CD4-positive, alpha-beta T cell treated with Interleukin-21 for 1 hour (primary cell): Measurements from ENCODE around the gene SUB1.
"Not testable (repeated sequence)": the region's sequence is repeated elsewhere in the genome, so short reads cannot be mapped to it uniquely, and the experiment has no call there.

Experiments used
- DNase-seq: peaks from one replicate; pipeline ENCODE4 v3.0.0-alpha.2; 2020

SUB1 gene

GRCh38 chr5:32601623-32602295, 16.4 kb downstream of the SUB1 start:
- DNase-seq = no peak

DNA sequence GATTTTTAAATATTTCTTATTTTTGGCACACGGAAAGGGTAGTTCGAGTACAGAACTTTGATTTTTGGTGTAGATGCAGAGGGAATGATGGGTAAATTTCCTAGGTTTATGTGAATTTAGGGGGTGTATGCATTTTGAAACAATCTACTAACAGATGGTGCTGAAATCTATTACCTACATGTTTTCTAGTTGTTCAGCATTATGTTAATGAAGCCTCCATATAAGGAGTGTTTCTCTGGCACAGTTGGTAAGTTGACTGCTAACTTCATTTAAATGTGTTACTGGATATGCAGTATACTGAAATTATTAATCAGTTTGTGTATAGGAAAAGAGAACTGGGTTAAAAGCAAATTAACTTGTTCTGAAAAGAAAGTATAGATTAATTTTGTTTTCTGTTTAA, 17.5 kb downstream of the SUB1 start:
- DNase-seq = no peak

DNA sequence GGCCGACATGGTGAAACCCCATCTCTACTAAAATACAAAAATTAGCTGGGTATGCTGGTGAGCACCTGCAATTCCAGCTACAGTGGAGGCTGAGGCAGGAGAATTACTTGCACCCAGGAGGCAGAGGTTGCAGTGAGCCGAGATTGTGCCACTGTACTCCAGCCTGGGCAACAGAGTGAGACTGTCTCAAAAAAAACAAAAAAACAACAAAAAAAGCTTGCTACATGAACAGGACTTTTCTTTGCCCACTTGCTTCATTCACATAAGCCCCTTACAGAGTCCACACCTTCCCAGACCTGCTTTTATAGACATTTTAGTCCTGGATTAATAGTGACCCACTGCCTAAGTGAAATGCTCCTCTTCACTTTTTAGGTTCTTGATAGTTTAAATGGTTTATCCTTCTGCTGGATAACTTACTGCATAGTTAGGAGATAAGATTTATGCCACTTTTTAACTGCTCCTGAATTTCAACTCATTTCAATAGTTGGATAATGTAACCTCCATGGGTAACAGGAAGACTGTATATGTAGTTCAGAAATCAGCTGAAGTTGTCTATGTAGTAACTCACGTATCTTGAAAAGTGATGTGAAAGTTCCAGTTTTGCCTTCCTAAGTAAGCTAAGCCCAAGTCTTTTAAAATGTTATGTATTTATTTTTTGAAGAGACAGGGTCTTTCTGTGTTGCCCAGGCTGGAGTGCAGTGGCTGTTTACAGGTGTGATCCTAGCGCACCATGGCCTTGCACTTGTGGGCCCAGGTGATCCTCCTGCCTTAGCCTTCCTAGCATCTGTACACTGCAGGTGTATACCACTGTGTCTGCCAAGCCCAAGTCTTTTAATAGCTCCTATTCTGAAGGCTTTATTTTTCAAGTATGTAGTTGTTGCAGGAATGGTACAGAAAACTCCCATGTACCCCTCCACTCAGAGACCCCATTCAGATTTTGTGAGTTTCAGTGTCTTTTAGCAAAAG, 19.7 kb downstream of the SUB1 start:
- no peak for DNase-seq

DNA sequence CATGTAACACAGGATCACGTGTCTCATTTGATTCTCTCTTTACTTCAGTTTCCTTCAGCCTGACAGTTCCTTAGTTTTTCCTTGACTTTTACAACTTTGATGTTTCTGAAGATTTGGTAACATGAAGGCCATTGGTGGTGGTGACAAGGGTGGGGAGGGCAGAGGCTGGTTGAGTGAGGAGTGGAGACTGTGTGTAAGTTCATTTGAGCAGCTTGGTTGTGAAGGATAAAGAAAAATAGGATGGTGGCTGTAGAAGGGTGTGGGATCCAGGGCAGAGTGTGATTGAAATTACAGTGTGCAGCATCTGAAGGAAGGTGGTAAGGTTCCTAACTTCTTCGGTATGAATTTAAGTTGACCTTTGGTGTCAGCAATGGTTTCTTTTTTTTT, 20.4 kb downstream of the SUB1 start:
- no peak for DNase-seq

DNA sequence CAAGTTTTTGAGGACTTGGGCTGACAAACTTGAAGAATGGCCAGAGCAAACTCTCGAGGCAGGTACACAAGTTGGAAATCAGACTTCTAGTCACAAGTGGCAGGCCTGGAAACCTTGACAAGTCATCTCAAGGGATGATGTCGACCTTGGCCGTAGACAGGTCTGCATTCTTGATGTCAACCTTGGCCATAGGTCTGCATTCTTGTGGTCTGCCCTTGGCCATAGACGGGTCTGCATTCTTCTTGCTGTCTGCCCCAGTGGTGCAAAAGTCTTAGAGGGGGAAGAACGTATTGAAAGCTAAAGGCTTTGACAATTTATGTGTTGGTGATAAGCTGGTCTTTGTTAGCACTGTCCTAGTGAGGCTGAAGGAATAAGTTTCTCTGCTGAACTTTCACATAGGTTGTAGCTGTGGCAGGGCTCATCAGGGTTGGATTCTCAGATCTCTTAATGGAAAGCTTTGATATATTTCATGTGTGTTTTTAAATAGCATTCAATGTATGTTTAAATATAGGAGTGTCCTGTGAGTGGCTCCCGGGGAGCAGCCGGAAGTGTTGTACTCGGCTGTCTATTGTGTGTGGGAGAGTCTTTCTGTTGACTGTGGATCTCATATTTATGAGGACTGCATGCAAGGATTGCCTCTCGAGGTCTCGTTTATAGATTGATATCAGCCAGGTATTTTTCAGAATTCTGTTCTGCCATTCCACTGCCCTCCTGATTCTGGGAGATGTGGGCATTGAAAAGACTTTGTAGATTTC, 27.0 kb downstream of the SUB1 start:
- DNase-seq = no peak

- DNase-seq = peak; percentile 86
Observed at GRCh38 chr5:32613050-32613672, 27.8 kb downstream of the SUB1 start.

DNA sequence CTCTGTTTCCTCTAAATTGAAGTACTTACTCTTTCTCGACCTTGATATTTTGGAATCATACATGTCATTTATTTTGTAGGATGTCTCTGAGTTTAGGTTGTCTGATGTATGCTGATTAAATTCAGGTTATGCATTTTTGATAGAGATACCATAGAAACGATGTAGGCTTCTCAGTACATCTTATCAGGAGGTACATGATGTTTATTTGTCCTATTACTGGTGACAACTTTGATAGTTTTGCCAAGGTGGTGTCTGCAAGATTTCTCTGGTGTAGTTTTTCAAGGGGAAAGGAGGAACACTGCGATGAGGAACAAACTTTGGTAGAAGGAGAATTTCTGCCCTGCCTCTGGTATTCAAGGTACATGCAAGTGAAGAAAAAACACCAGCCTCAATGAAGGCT, 29.9 kb downstream of the SUB1 start:
- no peak for DNase-seq

GRCh38 chr5:32618962-32619361, 33.6 kb downstream of the SUB1 start:
- DNase-seq = no peak

DNA sequence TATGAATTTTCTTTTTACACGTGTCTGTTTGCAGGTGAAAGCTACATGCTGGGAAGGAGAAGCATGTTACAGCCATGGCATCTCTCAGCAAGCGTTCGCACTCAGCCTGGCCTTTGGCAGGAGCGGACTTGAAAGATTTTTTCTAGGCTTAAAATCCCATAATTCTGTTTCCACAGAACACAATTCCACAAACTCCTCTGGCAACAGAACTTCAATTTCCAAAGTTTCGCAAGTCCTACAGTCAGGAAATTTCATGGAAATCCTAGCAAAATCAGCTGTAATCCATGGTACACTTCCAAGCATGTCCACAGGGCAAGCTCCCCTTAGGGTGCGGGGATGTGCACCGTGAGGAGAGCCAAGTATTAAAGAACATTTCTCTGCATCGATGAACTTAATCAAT, 35.9 kb downstream of the SUB1 start:
- DNase-seq = no peak

- no peak for DNase-seq
Observed at GRCh38 chr5:32625106-32625505, 39.7 kb downstream of the SUB1 start.

DNA sequence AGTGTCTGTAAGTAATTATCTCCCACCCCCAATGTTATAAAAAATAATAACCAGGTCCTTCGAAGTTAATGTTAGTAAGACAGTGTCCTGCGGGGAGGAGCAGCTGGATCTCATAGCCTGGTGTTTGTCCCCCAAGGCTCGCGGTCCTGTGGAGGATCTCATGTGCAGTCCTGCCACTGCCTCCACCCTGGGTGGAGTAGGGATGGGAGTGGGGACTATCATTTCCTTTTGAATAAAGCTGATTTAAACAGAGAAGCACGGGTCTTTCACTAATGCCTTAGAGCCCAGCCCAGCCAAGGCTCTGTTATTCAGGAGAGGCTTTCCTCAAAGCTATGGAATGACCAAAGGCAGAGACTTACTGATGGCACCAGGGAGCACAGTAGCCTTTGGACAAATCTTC, 40.2 kb downstream of the SUB1 start:
- DNase-seq = no peak

DNA sequence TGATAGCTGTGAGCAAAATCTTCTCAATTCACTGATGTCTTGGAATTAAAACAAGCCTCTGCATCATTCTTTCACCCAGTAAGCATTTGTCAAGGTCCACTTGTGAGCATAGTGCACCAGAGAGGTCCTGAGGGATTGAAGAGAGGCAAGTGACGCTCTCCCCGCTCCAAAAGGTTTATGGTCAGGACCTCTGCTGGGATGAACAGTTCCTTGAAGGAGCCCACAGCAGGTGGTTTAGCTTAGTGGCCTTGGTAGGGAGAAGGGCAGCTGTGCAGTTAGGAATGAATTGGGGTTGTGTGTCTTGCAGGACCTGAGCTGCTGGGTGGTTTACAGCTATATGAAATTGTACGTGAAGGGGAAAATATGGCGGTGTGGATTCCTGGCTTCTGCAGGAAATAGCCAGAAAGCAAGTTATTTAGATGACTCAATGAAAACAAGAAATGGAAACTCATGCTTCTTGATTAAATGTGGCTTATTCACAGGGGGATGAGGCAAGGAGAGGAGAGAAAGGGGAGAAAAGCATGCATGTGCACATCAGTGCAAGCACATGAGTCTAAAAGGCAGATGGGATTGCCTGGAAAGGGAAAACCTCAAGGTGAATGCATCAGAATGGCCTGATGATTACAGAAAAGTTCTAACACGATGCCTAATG, 42.0 kb downstream of the SUB1 start:
- no peak for DNase-seq

DNA sequence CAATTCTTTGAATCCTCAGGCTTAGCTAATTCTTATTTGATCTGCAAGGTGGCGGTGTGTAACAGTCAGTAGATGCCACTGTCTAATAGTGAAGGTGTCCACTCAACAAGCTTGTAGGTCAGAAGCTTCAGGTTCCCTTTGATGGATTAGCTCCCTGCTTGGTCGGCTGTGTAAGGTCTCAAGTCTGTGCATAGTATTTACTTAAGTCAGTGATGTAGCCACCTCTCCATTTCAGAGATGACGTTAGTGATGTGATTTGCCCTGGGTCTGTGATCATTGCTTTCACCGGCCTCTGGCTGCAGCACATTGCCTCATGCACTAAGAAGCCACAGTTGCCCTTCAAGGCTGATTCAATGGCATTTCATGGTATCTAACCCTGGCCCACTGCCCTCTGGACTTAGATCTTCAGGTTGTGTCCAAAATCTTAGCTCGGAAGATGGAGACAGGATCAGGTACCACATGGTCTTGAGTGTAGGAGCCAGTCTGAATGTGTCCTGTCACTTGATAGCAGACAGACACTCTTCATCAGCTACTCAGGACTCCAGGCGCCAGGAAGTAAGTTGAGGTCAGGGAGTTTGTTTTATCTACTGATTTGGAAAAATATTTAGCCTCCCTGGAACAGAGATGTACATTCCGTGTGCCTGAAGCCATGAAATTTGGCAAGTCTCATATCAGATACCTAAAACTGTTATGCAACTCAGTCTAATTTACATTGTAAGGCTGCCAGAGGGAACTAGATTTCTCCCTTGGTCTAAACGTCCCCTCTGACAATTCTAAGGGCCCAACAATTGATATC, 42.9 kb downstream of the SUB1 start:
- DNase-seq = no peak

GRCh38 chr5:32630867-32631491, 45.6 kb downstream of the SUB1 start:
- no peak for DNase-seq

DNA sequence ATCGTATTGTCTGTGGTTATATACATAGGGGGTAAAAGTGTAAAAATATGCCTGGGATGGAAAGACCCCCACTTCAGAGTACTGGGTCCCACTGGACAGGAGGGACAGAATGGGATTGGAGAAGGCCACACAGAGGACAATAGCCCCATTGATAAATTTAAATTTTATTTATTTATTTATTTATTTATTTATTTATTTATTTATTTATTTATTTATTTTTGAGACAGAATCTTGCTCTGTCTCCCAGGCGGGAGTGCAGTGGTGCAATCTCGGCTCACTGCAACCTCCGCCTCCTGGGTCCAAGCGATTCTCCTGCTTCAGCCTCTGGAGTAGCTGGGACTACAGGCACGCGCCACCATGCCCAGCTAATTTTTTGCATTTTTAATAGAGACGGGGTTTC, 47.7 kb downstream of the SUB1 start:
- not testable (repeated sequence) for DNase-seq

GRCh38 chr5:32638309-32638708, 53.0 kb downstream of the SUB1 start:
- DNase-seq = no peak

DNA sequence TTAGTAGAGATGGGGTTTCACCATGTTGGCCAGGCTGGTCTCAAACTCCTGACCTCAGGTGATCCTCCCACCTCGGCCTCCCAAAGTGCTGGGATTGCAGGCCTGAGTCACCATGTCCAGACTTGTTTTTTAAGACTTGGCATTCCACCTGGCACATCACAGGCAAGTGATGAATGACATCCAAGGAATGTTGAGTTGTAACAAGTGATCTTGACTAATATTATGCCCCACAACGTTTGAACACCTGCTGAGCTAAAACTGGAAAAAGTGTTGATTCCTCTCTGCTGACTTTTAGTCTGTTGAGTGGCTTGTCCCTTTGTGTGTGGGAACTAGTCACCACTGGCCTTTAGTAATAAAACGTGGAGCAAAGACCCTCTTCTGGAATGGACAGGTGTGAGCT, 54.6 kb downstream of the SUB1 start:
- no peak for DNase-seq

DNA sequence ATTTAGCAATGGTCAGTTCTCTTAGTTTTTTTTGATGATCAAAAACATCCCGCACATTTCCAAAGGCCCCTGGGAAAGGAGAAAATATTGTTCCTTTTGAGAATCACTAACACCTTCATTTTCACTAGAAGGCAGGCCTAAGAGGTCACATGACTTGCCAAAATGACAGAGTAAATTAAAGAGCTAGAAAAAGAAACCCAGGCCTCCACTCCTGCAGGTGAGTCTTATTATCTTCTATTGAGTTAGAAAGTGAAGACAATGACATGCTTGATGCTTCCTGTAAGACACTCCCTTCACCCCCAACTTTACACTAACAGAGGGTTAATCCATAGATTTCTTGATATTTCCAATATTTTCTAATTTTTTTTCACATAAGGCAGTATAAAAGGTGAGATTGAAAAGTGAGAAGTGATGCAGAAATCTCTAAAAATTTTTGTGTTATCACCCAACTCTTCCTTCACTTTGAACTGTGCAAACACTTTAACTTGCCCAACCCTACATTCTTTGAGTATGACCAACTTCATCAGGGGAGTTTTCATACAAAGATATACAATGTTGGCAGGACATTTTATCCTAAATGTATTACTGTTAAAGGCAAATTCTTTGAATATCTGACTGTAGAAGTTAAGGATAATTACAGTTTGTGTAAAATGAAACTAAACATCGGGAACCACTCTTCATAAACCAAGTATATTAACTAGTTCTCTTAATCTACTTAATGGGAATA, 57.1 kb downstream of the SUB1 start:
- DNase-seq = no peak

- no peak for DNase-seq
Observed at GRCh38 chr5:32645246-32645645, 59.9 kb downstream of the SUB1 start.
